Measurements from ENCODE around the gene GGTA1. TPM values are rescaled to one million over a fixed set of nuclear protein-coding genes. Genes with fewer than 3 reads are reported as not detected.

The GGTA1 gene
- total RNA-seq, 4 donors from 2014 or later: 5.8 to 8.6 (median 6.5) TPM

GRCh38 chr9:121452085-121452484 lies 47.6 kb downstream of the GGTA1 start:
- no peak overlapping the region for H3K4me3 ChIP-seq
- TF ChIP-seq POLR2A (IDR thresholded peaks at IDR 0.05): no peak
- TF ChIP-seq CTCF (IDR thresholded peaks at IDR 0.05): no peak
- no peak for TF ChIP-seq EP300 (IDR thresholded peaks at IDR 0.05)
- no peak for TF ChIP-seq POLR2AphosphoS5 (IDR thresholded peaks at IDR 0.05)
- H3K36me3 ChIP-seq: no peaks in the 10 kb centered on the region
- no peaks in the 10 kb centered on the region for H3K27me3 ChIP-seq
- no peaks in the 10 kb centered on the region for H3K9me3 ChIP-seq
- DNase-seq (ENCODE audit: low spot score in 2 of 2): no peak
- H3K27ac ChIP-seq: no peak overlapping the region
- WGBS: 98% methylated on average over 6 of the region's 6 CpGs
- H3K4me1 ChIP-seq: peaks cover 12% of the 10 kb centered on the region

- H3K27ac ChIP-seq: no peak overlapping the region
- no peaks in the 10 kb centered on the region for H3K27me3 ChIP-seq
- no peaks in the 10 kb centered on the region for H3K9me3 ChIP-seq
- peaks cover 12% of the 10 kb centered on the region for H3K4me1 ChIP-seq
- no peaks in the 10 kb centered on the region for H3K36me3 ChIP-seq
- no peak for DNase-seq (ENCODE audit: low spot score in 2 of 2)
- WGBS: 50% methylated on average over 2 of the region's 2 CpGs
- TF ChIP-seq CTCF (IDR thresholded peaks at IDR 0.05): no peak
- TF ChIP-seq POLR2AphosphoS5 (IDR thresholded peaks at IDR 0.05): no peak
- no peak for TF ChIP-seq POLR2A (IDR thresholded peaks at IDR 0.05)
- TF ChIP-seq EP300 (IDR thresholded peaks at IDR 0.05): no peak
- H3K4me3 ChIP-seq: no peak overlapping the region
Measured at GRCh38 chr9:121451586-121451985, 48.1 kb downstream of the GGTA1 start.

- Histone ChIP-seq H3K27me3 (no peaks in the 10 kb centered on the region), H3K36me3 (no peaks in the 10 kb centered on the region), H3K4me3 (no peak overlapping the region), H3K4me1 (peaks cover 12% of the 10 kb centered on the region), H3K27ac (peak overlapping the region; percentile 24), H3K9me3 (no peaks in the 10 kb centered on the region)
- WGBS: 30% methylated on average over 3 of the region's 3 CpGs
- TF ChIP-seq POLR2AphosphoS5 (IDR thresholded peaks at IDR 0.05) (peak in 1 of 3 donors; percentile 55), EP300 (IDR thresholded peaks at IDR 0.05) (no peak)
- DNase-seq (ENCODE audit: low spot score in 2 of 2): no peak
Measured at GRCh38 chr9:121450241-121450640, 49.4 kb downstream of the GGTA1 start.

GRCh38 chr9:121449786-121450185 lies 49.9 kb downstream of the GGTA1 start:
- H3K9me3 ChIP-seq: no peaks in the 10 kb centered on the region
- H3K4me3 ChIP-seq: no peak overlapping the region
- 55% methylated on average over 2 of the region's 2 CpGs for WGBS
- H3K36me3 ChIP-seq: no peaks in the 10 kb centered on the region
- DNase-seq (ENCODE audit: low spot score in 2 of 2): no peak
- TF ChIP-seq POLR2AphosphoS5 (IDR thresholded peaks at IDR 0.05): no peak
- TF ChIP-seq CTCF (IDR thresholded peaks at IDR 0.05): no peak
- TF ChIP-seq POLR2A (IDR thresholded peaks at IDR 0.05): no peak
- no peak for TF ChIP-seq EP300 (IDR thresholded peaks at IDR 0.05)
- H3K27ac ChIP-seq: no peak overlapping the region
- H3K27me3 ChIP-seq: no peaks in the 10 kb centered on the region
- peaks cover 12% of the 10 kb centered on the region for H3K4me1 ChIP-seq

- no peak for DNase-seq (ENCODE audit: low spot score in 2 of 2)
- no peaks in the 10 kb centered on the region for H3K36me3 ChIP-seq
- WGBS: 65% methylated on average over 6 of the region's 6 CpGs
- H3K4me3 ChIP-seq: no peak overlapping the region
- peaks cover 12% of the 10 kb centered on the region for H3K4me1 ChIP-seq
- TF ChIP-seq CTCF (IDR thresholded peaks at IDR 0.05) (no peak), POLR2AphosphoS5 (IDR thresholded peaks at IDR 0.05) (no peak), POLR2A (IDR thresholded peaks at IDR 0.05) (no peak), EP300 (IDR thresholded peaks at IDR 0.05) (no peak)
- no peaks in the 10 kb centered on the region for H3K9me3 ChIP-seq
- no peaks in the 10 kb centered on the region for H3K27me3 ChIP-seq
- H3K27ac ChIP-seq: no peak overlapping the region
Measured at GRCh38 chr9:121447321-121447834, 52.3 kb downstream of the GGTA1 start.

- DNase-seq (ENCODE audit: low spot score in 2 of 2): no peak
- no peaks in the 10 kb centered on the region for H3K27me3 ChIP-seq
- no peak overlapping the region for H3K4me3 ChIP-seq
- TF ChIP-seq CTCF (IDR thresholded peaks at IDR 0.05) (peak in 1 of 2 donors; percentile 10), POLR2AphosphoS5 (IDR thresholded peaks at IDR 0.05) (no peak)
- peaks cover 10% of the 10 kb centered on the region for H3K4me1 ChIP-seq
- 90% methylated on average over 3 of the region's 3 CpGs for WGBS
- no peaks in the 10 kb centered on the region for H3K36me3 ChIP-seq
- no peak overlapping the region for H3K27ac ChIP-seq
- no peaks in the 10 kb centered on the region for H3K9me3 ChIP-seq
Measured at GRCh38 chr9:121445986-121446385, 53.7 kb downstream of the GGTA1 start.
